Activated naive CD4-positive, alpha-beta T cell treated with anti-CD3 and anti-CD28 coated beads for 36 hours (primary cell): Measurements from ENCODE around the gene HSPA12B. TPM values are rescaled to one million over a fixed set of nuclear protein-coding genes. Genes with fewer than 3 reads are reported as not detected.

Experiments
- CTCF ChIA-PET: fragments of 350-600 bp; sonication (Branson Sonifier 250); formaldehyde crosslinking; loops from one replicate; lab custom pipeline; 2021; ENCODE audit warnings: antibody characterized with exemption; lab: Charles Lee
- DNase-seq: peaks from one replicate; pipeline ENCODE4 v3.0.0-alpha.2; 2020
- H3K27ac Mint-ChIP-seq: one replicate; pipeline ENCODE4 v1.8.0; 2021; ENCODE audit warnings: mild to moderate bottlenecking, mixed read lengths
- H3K27me3 Mint-ChIP-seq: one replicate; pipeline ENCODE4 v1.8.0; 2021; ENCODE audit warnings: low read depth, mixed read lengths
- H3K36me3 Mint-ChIP-seq: one replicate; pipeline ENCODE4 v1.8.0; 2021; ENCODE audit warnings: low read depth, mixed read lengths
- H3K4me1 Mint-ChIP-seq: one replicate; pipeline ENCODE4 v1.8.0; 2021; ENCODE audit warnings: low read depth, mixed read lengths
- H3K4me3 Mint-ChIP-seq: one replicate; pipeline ENCODE4 v1.8.0; 2021; ENCODE audit warnings: mild to moderate bottlenecking, moderate library complexity, mixed read lengths
- H3K9me3 Mint-ChIP-seq: one replicate; pipeline ENCODE4 v1.8.0; 2021; ENCODE audit warnings: mixed read lengths
- intact Hi-C: fragments of 100-400 bp; cut with micrococcal nuclease; formaldehyde crosslinking; loops from one replicate; pipeline ENCODE4 v1.15.1; 2023
- total RNA-seq, 2 experiments: library from RNA; stranded (reverse); gene quantifications; one replicate each; pipeline ENCODE4 v1.2.3, GENCODE V29; 2021

The HSPA12B gene
- total RNA-seq, 2 experiments from 2014 or later, result not detected

DNA sequence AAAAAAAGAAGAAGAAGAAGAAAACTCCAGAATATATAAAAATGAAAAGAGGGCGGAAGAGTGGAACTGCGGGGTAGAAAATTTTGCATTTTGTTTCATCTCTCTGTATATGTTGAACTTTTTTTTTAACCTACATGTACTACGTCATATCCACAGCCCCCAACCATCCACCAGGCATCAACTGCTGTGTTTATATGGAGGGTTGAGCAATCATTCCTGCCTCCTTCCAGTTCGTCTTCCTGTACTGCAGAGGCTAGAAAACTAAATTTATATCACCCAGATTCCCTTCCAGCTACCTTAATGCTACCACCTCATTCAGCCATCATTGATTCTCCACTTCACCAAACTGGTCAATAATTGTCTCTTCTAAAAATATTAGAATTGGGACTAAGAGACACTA is 10.6 kb upstream of the HSPA12B start:
- no peaks in the 10 kb centered on the region for H3K36me3 Mint-ChIP-seq
- H3K9me3 Mint-ChIP-seq, result no peaks in the 10 kb centered on the region
- H3K4me1 Mint-ChIP-seq, result no peaks in the 10 kb centered on the region
- CTCF ChIA-PET, result interaction anchor here (0.7 to 1.0 kb wide), 2 partner anchors 45 to 259 kb away, joined by 3 to 5 read pairs; partner anchors contain the start of gene ADISSP
- intact Hi-C loops, result no loop called here
- no peak for DNase-seq
- H3K27me3 Mint-ChIP-seq, result peaks cover 3% of the 10 kb centered on the region
- no peak overlapping the region for H3K4me3 Mint-ChIP-seq
- no peak overlapping the region for H3K27ac Mint-ChIP-seq

DNA sequence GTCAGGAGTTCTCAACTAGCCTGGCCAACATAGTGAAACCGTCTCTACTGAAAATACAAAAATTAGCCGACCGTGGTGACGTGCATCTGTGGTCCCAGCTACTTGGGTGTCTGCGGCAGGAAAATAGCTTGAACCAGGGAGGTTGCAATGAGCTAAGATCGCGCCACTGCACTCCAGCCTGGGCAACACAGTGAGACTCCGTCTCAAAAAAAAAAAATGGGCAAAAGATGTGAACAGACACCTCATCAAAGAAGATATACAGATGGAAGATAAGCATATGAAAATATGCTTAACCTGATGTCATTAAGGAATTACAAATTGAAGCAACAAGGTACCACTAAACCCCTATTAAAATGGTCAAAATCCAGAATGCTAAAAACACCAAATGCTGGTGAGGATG is 9.2 kb upstream of the HSPA12B start:
- intact Hi-C loops, result no loop called here
- CTCF ChIA-PET, result no interaction called here
- no peak for DNase-seq
- no peak overlapping the region for H3K4me3 Mint-ChIP-seq
- H3K9me3 Mint-ChIP-seq, result no peaks in the 10 kb centered on the region
- no peaks in the 10 kb centered on the region for H3K36me3 Mint-ChIP-seq
- H3K27ac Mint-ChIP-seq, result no peak overlapping the region
- no peaks in the 10 kb centered on the region for H3K4me1 Mint-ChIP-seq
- H3K27me3 Mint-ChIP-seq, result peaks cover 14% of the 10 kb centered on the region

DNA sequence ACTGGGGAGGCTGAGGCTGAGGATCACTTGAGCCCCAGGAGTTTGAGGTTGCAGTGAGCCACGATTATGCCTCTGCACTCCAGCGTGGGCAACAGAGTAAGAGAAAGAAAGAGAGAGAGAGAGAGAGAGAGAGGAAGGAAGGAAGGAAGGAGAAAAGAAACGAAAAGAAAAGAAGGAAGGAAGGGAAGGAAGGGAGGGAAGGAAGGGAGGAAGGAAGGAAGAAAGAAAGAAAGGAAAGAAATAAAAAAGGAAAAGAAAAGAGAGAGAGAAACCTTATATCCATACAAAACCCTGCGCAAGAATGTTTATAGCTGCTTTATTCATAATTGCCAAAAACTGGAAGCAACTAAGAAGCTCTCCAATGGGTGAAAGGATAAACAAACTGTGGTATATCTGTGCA is 8.1 kb upstream of the HSPA12B start:
- H3K27ac Mint-ChIP-seq, result no peak overlapping the region
- no peak for DNase-seq
- intact Hi-C loops, result no loop called here
- no peaks in the 10 kb centered on the region for H3K9me3 Mint-ChIP-seq
- H3K36me3 Mint-ChIP-seq, result no peaks in the 10 kb centered on the region
- no peaks in the 10 kb centered on the region for H3K4me1 Mint-ChIP-seq
- H3K4me3 Mint-ChIP-seq, result no peak overlapping the region
- H3K27me3 Mint-ChIP-seq, result peaks cover 17% of the 10 kb centered on the region
- CTCF ChIA-PET, result interaction anchor here (0.6 to 1.4 kb wide), 2 partner anchors 48 to 177 kb away, joined by 5 read pairs; no protein-coding TSS in a partner anchor

DNA sequence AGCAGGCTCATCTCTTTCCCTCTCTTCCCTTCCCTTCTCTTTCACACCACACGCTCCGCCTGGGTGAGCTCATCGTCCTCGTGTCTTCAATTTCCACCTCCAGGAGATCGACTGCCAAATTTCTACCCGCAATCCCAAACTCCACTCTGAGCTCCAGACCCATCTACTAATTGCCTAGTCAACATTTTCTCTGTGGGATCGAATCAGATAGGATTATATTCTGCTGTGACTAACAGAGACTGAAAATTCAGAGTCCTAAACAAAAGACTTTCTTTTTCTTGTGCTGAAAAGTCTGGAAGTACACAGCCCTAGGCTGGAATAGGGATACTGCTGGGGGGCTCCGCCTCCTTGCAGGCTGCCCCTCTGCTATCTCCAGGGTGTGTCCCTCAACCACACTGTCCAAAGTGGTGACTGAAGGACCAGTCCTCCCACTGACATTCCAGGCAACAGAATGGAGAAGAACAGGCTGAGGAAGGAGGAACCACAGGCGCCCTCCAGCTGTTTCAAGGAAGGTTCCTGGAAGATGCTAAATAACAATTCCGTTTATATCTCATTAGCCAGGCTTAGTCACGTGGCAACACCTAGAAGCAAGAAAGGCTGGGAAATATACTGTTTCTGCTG is 5.0 kb upstream of the HSPA12B start:
- Mint-ChIP-seq H3K27ac (no peak overlapping the region), H3K4me1 (no peaks in the 10 kb centered on the region), H3K36me3 (no peaks in the 10 kb centered on the region), H3K9me3 (no peaks in the 10 kb centered on the region), H3K27me3 (peaks cover 32% of the 10 kb centered on the region), H3K4me3 (no peak overlapping the region)
- intact Hi-C loops, result no loop called here
- DNase-seq, result no peak
- CTCF ChIA-PET, result interaction anchor here (1.5 kb wide), 1 partner anchor 17 kb away, joined by 3 read pairs; no protein-coding TSS in a partner anchor

DNA sequence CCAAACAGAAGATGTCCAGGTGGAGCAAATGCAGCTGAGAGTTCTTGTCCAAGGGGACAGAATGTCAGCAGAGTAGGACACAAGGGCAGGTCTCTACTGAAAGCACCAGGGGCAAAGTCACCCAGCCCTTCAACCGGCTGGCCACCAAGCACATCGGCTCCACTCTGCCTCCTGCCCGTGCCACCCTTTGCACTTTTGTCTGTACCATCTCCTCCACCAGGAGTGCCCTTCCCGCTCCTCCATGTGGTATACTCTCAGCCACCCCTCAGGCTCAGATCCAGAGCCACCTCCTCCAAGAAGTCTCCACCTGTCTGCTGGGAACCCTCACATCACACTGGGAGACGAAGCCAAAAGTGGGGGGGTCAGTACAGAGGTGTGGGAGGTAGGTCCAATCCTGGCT is 4.1 kb upstream of the HSPA12B start:
- peaks cover 40% of the 10 kb centered on the region for H3K27me3 Mint-ChIP-seq
- DNase-seq, result no peak
- intact Hi-C loops, result no loop called here
- H3K36me3 Mint-ChIP-seq, result no peaks in the 10 kb centered on the region
- H3K27ac Mint-ChIP-seq, result no peak overlapping the region
- H3K4me1 Mint-ChIP-seq, result no peaks in the 10 kb centered on the region
- CTCF ChIA-PET, result no interaction called here
- H3K9me3 Mint-ChIP-seq, result no peaks in the 10 kb centered on the region
- H3K4me3 Mint-ChIP-seq, result no peak overlapping the region

DNA sequence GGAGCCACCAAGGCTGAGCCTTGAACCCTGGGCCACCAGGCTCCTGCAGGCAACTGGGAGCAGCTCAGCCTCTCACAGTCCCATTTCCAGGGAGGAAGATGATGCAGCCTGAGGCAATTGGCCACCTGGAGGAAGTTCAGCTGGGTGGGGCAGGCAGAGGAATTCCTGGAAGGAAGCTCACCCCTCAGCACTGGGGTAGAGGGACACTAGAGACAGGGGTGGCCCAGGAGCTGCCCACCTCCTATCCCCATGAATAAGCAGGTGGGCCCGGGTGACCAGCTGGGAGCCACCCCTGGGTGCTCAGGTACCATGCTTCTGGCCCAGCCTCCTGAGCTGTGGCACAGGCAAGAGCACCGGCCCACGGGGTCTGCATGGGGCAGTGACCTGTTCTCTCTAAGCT is 3.6 kb upstream of the HSPA12B start:
- Mint-ChIP-seq H3K4me3 (no peak overlapping the region), H3K36me3 (no peaks in the 10 kb centered on the region), H3K9me3 (no peaks in the 10 kb centered on the region), H3K27me3 (peaks cover 43% of the 10 kb centered on the region), H3K27ac (no peak overlapping the region), H3K4me1 (no peaks in the 10 kb centered on the region)
- CTCF ChIA-PET, result no interaction called here
- DNase-seq, result no peak
- intact Hi-C loops, result no loop called here

DNA sequence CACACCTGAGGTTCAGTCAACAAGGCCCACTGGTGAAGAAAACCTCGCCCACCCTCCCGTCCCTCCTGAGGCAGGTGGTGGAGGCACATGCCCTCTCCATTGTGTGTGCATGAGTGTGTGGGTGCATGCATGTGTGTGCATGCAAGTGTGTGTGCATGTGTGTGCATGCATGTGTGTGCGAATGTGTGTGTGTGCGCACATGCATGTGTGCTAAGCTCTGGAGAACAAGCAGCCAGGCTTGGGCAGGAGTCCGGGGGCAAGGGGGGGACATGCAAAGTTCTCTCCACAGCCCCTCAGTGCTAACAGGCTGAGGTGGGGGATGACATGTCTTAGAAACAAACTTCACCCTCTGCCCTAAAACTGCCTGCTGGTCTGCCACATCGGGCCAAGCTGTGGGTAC is 3.1 kb upstream of the HSPA12B start:
- H3K36me3 Mint-ChIP-seq, result no peaks in the 10 kb centered on the region
- CTCF ChIA-PET, result no interaction called here
- no peak for DNase-seq
- H3K27me3 Mint-ChIP-seq, result peaks cover 44% of the 10 kb centered on the region
- no peak overlapping the region for H3K4me3 Mint-ChIP-seq
- intact Hi-C loops, result no loop called here
- H3K9me3 Mint-ChIP-seq, result no peaks in the 10 kb centered on the region
- no peaks in the 10 kb centered on the region for H3K4me1 Mint-ChIP-seq
- no peak overlapping the region for H3K27ac Mint-ChIP-seq

DNA sequence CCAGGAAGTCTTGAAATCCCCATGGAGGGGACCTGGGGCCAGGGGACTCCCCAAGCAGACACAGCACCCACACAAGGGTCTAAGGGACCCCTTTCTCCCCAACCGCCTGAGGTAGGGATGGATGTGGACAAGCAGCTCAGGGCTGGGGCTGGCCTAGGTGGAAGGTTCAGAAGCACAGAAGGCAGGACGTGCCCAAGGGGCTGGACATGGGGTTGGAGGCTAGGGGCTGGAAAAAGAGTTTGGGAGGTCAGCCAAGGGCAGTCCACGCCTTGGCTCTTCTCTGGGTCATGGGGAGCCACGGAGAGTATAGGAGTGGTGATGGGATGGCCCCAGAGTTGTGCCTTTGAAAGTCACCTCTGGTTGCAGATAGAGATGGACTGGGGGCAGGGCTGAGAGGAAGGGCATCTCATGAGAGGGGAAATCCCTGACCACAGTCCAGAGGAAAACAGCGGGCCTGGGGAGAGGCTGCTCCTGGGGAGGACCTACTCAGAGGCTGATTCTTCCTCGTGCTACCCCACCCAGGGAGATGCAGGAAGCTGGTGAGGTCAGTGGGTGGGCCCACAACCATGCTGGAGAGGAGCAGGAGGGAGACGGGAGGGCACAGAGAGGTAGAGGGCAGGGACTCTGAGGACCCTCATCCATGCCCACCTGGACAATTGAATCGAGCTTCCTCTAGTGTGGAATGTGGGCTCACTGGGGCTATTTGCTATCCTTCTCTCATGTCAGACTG is 2.5 kb upstream of the HSPA12B start:
- CTCF ChIA-PET, result no interaction called here
- DNase-seq, result no peak
- intact Hi-C loops, result no loop called here
- Mint-ChIP-seq H3K9me3 (no peaks in the 10 kb centered on the region), H3K27me3 (peaks cover 44% of the 10 kb centered on the region), H3K4me1 (no peaks in the 10 kb centered on the region), H3K27ac (no peak overlapping the region), H3K4me3 (no peak overlapping the region), H3K36me3 (no peaks in the 10 kb centered on the region)

DNA sequence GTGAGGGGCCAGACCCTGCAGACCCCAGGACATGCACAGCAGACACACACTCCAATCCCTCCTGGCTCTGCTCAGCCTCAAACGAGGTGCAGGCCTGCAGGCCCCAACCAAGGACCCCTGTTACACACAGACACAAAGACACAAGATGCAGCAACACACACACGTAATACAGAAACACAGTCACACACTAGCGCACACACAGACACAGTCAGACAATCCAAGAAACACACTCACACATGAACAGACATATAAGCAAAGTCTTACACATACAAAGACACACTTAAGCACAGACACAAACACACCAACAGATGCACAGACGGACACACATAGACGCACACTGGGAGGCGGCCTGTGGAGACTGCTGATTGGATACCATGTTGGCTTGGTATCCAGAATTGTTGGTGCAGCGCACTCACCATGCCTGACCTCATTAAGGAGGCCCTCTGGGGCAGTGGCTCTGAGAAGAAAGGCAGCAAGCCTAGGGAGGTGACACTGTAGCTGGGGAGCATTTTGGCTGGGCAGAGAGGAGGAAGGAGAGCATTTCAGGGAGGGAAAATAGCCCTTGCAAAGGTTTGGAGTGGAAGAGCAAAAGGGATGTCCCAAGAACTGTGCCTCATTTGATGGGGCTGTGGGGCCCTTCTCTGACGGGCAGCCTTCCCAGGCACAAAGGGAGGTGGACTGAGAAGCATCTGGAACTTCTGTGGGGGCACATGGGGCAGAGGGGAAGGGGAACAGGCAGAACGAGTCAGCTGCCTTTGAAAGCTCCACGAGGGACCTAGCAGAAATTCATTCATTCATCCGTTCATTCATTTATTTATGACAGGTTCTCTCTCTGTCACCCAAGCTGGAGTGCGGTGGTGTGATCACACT is 1.4 kb upstream of the HSPA12B start:
- CTCF ChIA-PET, result interaction anchor here (0.6 to 0.9 kb wide), 2 partner anchors 35 to 415 kb away, joined by 3 read pairs; no protein-coding TSS in a partner anchor
- Mint-ChIP-seq H3K27ac (no peak overlapping the region), H3K4me1 (no peaks in the 10 kb centered on the region), H3K36me3 (no peaks in the 10 kb centered on the region), H3K27me3 (peaks cover 44% of the 10 kb centered on the region), H3K9me3 (no peaks in the 10 kb centered on the region), H3K4me3 (no peak overlapping the region)
- no peak for DNase-seq
- intact Hi-C loops, result no loop called here

DNA sequence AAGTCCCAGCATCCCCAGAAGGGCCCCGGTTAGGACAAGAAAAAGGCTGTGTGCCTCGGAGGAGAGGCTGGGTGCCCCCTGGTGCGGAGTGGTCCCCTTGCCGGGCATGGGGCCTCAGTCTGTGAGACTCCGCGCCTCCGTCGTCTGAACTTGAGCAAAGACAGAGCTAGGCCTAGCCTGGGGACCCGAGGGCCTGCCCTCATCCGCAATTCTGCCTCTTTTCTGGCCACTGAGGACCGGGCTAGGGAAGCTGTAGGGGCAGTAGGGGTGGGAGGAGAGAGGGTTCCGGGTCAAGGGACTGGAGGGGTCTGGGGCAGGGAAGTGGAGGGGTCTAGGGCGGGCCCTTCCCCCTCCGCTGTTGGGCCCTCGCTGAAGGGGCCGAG is 550 bp upstream of the HSPA12B start:
- no peaks in the 10 kb centered on the region for H3K36me3 Mint-ChIP-seq
- intact Hi-C loops, result no loop called here
- H3K4me3 Mint-ChIP-seq, result no peak overlapping the region
- CTCF ChIA-PET, result interaction anchor here (0.9 kb wide), 1 partner anchor 34 kb away, joined by 3 read pairs; no protein-coding TSS in a partner anchor
- H3K27ac Mint-ChIP-seq, result no peak overlapping the region
- no peaks in the 10 kb centered on the region for H3K9me3 Mint-ChIP-seq
- no peaks in the 10 kb centered on the region for H3K4me1 Mint-ChIP-seq
- no peak for DNase-seq
- peaks cover 43% of the 10 kb centered on the region for H3K27me3 Mint-ChIP-seq

DNA sequence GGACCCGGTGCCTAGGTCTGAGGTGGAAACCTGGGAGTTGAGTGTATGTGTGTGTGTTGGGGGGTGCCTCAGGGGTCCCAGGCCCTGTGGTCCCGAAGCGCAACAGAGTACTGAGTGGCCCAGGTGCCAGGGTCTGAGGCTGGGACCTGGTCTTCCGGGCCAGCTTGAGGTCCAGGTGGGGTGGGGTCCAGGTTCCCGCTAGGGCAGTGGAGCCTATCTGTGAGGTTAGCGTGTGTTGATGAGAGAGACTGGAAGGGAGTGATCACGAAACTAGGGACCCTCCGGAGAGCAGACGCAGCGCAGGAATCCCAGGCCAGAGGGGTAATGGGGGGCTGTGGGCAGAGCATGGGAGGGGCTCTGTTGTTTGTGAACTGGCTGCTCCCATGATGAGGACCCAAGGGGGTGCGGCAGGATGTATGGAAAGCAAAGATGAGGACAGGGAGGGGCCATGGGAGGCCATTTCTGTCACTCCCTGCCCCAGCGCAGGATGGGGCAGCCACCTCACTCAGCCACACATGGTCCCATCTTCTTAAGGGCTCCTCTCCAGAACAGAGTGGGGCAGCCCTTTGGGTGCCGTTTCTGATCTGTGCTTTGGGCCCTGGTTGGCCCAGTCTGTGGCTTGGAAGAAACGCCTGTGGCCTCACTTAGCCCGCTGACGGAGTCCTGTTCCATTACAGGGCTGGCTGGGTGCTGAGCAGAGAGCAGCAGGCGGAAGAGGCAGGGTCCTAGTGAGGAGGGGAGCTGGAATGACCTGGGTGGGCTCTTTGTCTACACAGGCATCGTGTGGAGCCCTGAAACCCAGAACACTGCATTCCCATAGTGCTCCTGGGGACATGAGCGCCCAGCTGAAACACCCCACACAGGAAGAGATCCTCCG is 872 bp downstream of the HSPA12B start:
- Mint-ChIP-seq H3K27ac (no peak overlapping the region), H3K36me3 (no peaks in the 10 kb centered on the region), H3K4me3 (no peak overlapping the region), H3K4me1 (no peaks in the 10 kb centered on the region), H3K27me3 (peaks cover 31% of the 10 kb centered on the region), H3K9me3 (no peaks in the 10 kb centered on the region)
- CTCF ChIA-PET, result no interaction called here
- intact Hi-C loops, result no loop called here
- DNase-seq, result no peak
